ENCODE data around the gene SCO1. TPM values are rescaled to one million over a fixed set of nuclear protein-coding genes. Genes with fewer than 3 reads are reported as not detected.

SCO1 gene
- total RNA-seq, 2 donors from 2014 or later, result 43.3 to 43.9 TPM

- no peaks in the 10 kb centered on the region for H3K4me1 ChIP-seq (ENCODE audit: control insufficient read depth, insufficient read depth, low read length)
- Mint-ChIP-seq H3K4me1 (peaks cover 2% of the 10 kb centered on the region), H3K27me3 (ENCODE audit: insufficient read depth) (no peaks in the 10 kb centered on the region), H3K27ac (no peak overlapping the region), H3K9me3 (no peaks in the 10 kb centered on the region), H3K4me3 (no peak overlapping the region), H3K36me3 (ENCODE audit: low read depth) (peaks cover 9% of the 10 kb centered on the region)
- TF ChIP-seq CTCF (conservative IDR thresholded peaks at IDR 0.05), result no peak
- no peak overlapping the region for H3K9ac ChIP-seq (ENCODE audit: extremely low read depth, low read length, poor library complexity, severe bottlenecking)
- no peaks in the 10 kb centered on the region for H3K36me3 ChIP-seq (ENCODE audit: control insufficient read depth, insufficient read depth, low read length)
- H3K27ac ChIP-seq (ENCODE audit: low read depth, low read length), result no peak overlapping the region
- H3K27me3 ChIP-seq (ENCODE audit: control insufficient read depth, insufficient read depth, low read length, poor library complexity, severe bottlenecking), result no peaks in the 10 kb centered on the region
- no peak overlapping the region for H3K4me3 ChIP-seq (ENCODE audit: low read length)
- no peaks in the 10 kb centered on the region for H3K9me3 ChIP-seq (ENCODE audit: control insufficient read depth, low read length)
- DNase-seq, result no peak
- 95 to 96% methylated on average over 8 to 12 of the region's 12 CpGs for WGBS, 2 experiments (ENCODE audit: insufficient coverage in 1 of 2, insufficient read length in 1 of 2)
Measured at GRCh38 chr17:10629706-10630105, 67.6 kb downstream of the SCO1 start.

GRCh38 chr17:10628756-10629155 lies 68.6 kb downstream of the SCO1 start:
- peak; percentile 79 for TF ChIP-seq CTCF (conservative IDR thresholded peaks at IDR 0.05)
- no peak overlapping the region for H3K4me3 ChIP-seq (ENCODE audit: low read length)
- H3K4me3 Mint-ChIP-seq, result no peak overlapping the region
- no peaks in the 10 kb centered on the region for H3K36me3 ChIP-seq (ENCODE audit: control insufficient read depth, insufficient read depth, low read length)
- no peaks in the 10 kb centered on the region for H3K27me3 ChIP-seq (ENCODE audit: control insufficient read depth, insufficient read depth, low read length, poor library complexity, severe bottlenecking)
- DNase-seq, result peak; percentile 89
- 85% methylated on average over 9 to 13 of the region's 13 CpGs for WGBS, 2 experiments (ENCODE audit: insufficient coverage in 1 of 2, insufficient read length in 1 of 2)
- no peaks in the 10 kb centered on the region for H3K4me1 ChIP-seq (ENCODE audit: control insufficient read depth, insufficient read depth, low read length)
- peaks cover 10% of the 10 kb centered on the region for H3K4me1 Mint-ChIP-seq
- H3K27ac ChIP-seq (ENCODE audit: low read depth, low read length), result no peak overlapping the region
- H3K27ac Mint-ChIP-seq, result no peak overlapping the region
- H3K27me3 Mint-ChIP-seq (ENCODE audit: insufficient read depth), result no peaks in the 10 kb centered on the region
- no peak overlapping the region for H3K9ac ChIP-seq (ENCODE audit: extremely low read depth, low read length, poor library complexity, severe bottlenecking)
- H3K9me3 Mint-ChIP-seq, result no peaks in the 10 kb centered on the region
- H3K36me3 Mint-ChIP-seq (ENCODE audit: low read depth), result peaks cover 7% of the 10 kb centered on the region
- H3K9me3 ChIP-seq (ENCODE audit: control insufficient read depth, low read length), result no peaks in the 10 kb centered on the region

- H3K9me3 ChIP-seq (ENCODE audit: control insufficient read depth, low read length), result no peaks in the 10 kb centered on the region
- DNase-seq, result no peak
- H3K27ac ChIP-seq (ENCODE audit: low read depth, low read length), result no peak overlapping the region
- H3K4me1 ChIP-seq (ENCODE audit: control insufficient read depth, insufficient read depth, low read length), result no peaks in the 10 kb centered on the region
- peaks cover 7% of the 10 kb centered on the region for H3K36me3 Mint-ChIP-seq (ENCODE audit: low read depth)
- no peak overlapping the region for H3K4me3 ChIP-seq (ENCODE audit: low read length)
- no peak overlapping the region for H3K4me3 Mint-ChIP-seq
- no peaks in the 10 kb centered on the region for H3K36me3 ChIP-seq (ENCODE audit: control insufficient read depth, insufficient read depth, low read length)
- no peak overlapping the region for H3K27ac Mint-ChIP-seq
- no peaks in the 10 kb centered on the region for H3K27me3 Mint-ChIP-seq (ENCODE audit: insufficient read depth)
- H3K9ac ChIP-seq (ENCODE audit: extremely low read depth, low read length, poor library complexity, severe bottlenecking), result no peak overlapping the region
- H3K9me3 Mint-ChIP-seq, result no peaks in the 10 kb centered on the region
- no peaks in the 10 kb centered on the region for H3K27me3 ChIP-seq (ENCODE audit: control insufficient read depth, insufficient read depth, low read length, poor library complexity, severe bottlenecking)
- 85 to 90% methylated on average over 3 to 8 of the region's 9 CpGs for WGBS, 2 experiments (ENCODE audit: insufficient coverage in 1 of 2, insufficient read length in 1 of 2)
- H3K4me1 Mint-ChIP-seq, result peaks cover 10% of the 10 kb centered on the region
- no peak for TF ChIP-seq CTCF (conservative IDR thresholded peaks at IDR 0.05)
Measured at GRCh38 chr17:10626390-10626789, 70.9 kb downstream of the SCO1 start.
